PC-3 (cell line): ENCODE data around the gene MORN5.

Experiments used
- EZH2 ChIP-seq: fragments of 300-600 bp; sonication (generic); IDR thresholded peaks from one replicate; pipeline ENCODE4 v1.6.1; 2017; ENCODE audit warnings: antibody characterized with exemption, mild to moderate bottlenecking, low read length; ENCODE audit not compliant: unreplicated experiment
- TF ChIP-seq, protein P1 (sequence below): fragments of 300-600 bp; sonication (generic); conservative IDR thresholded peaks from 2 replicates; pipeline ENCODE4 v1.5.1; 2017; ENCODE audit warnings: antibody characterized with exemption, low read depth, mild to moderate bottlenecking, low read length

DNA sequence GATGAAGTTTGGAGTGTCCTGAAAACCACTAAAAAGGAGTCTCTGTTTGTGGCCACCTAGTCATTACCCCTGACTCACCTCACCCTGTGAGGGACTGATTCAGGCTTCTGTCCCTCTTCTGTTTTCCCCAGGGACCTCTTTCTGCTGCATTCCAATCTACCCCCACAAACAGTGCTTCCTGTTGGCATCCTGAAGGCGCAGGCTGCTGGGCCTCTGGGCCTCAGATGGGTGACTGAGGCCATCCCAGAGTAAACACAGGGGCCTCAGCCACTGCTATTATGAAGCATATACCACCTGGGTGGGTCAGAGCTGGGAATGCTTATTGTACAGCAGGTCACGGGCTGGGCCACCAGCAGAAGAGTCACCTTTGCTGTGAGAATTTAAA lies 20.0 kb downstream of the MORN5 start:
- TF ChIP-seq, protein P1, sequence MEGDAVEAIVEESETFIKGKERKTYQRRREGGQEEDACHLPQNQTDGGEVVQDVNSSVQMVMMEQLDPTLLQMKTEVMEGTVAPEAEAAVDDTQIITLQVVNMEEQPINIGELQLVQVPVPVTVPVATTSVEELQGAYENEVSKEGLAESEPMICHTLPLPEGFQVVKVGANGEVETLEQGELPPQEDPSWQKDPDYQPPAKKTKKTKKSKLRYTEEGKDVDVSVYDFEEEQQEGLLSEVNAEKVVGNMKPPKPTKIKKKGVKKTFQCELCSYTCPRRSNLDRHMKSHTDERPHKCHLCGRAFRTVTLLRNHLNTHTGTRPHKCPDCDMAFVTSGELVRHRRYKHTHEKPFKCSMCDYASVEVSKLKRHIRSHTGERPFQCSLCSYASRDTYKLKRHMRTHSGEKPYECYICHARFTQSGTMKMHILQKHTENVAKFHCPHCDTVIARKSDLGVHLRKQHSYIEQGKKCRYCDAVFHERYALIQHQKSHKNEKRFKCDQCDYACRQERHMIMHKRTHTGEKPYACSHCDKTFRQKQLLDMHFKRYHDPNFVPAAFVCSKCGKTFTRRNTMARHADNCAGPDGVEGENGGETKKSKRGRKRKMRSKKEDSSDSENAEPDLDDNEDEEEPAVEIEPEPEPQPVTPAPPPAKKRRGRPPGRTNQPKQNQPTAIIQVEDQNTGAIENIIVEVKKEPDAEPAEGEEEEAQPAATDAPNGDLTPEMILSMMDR = no peak
- no peak for TF ChIP-seq EZH2
